Psoas muscle (tissue), 8 donors: ENCODE measurements around the gene MICALL2. TPM values are rescaled to one million over a fixed set of nuclear protein-coding genes. Genes with fewer than 3 reads are reported as not detected.

Source experiments
- ATAC-seq, 4 donors: fragments of 200-7000 bp; cut with Tn5 transposase; one replicate each; pipeline ENCODE4 v1.9.1; 2020; ENCODE audit warnings: moderate library complexity in 3 of 4, mild to moderate bottlenecking in 2 of 4
- DNase-seq, 2 donors: peaks; one replicate each; pipeline ENCODE4 v3.0.0-alpha.2; 2020
- H3K27ac ChIP-seq: fragments of 200-600 bp; one replicate; pipeline ENCODE4 v1.8.0; 2022
- H3K27me3 ChIP-seq, 3 donors: fragments of 200-600 bp in 1 of 3; one replicate each; pipeline versions ENCODE4 v1.6.1 to v1.8.0; 2013 to 2022; ENCODE audit warnings: low read length in 2 of 3, mild to moderate bottlenecking in 2 of 3, moderate library complexity in 1 of 3; ENCODE audit not compliant: insufficient read depth in 3 of 3
- H3K36me3 ChIP-seq, 2 donors: fragments of 200-600 bp in 1 of 2; one replicate each; pipeline versions ENCODE4 v1.6.1 to v1.8.0; 2013 to 2022; ENCODE audit warnings: low read depth in 1 of 2, mild to moderate bottlenecking in 1 of 2, moderate library complexity in 1 of 2; ENCODE audit not compliant: insufficient read depth in 1 of 2
- H3K4me1 ChIP-seq: fragments of 200-600 bp; one replicate; pipeline ENCODE4 v1.8.0; 2022
- H3K4me3 ChIP-seq: fragments of 200-600 bp; one replicate; pipeline ENCODE4 v1.8.0; 2022; ENCODE audit warnings: mild to moderate bottlenecking
- H3K9me3 ChIP-seq: fragments of 200-600 bp; one replicate; pipeline ENCODE4 v1.8.0; 2022
- WGBS, 3 donors: extraction: QIAGEN DNeasy Blood & Tissue Kit; methylation state at CpG; one replicate each; pipeline versions ENCODE4 v1.1.6 to v1.1.7; 2013; 5-methylcytosine and 5-hydroxymethylcytosine counted together
- intact Hi-C, 2 donors: fragments of 100-400 bp; cut with DNase I; formaldehyde crosslinking; loops; one replicate each; pipeline versions ENCODE4 v1.11.0 to v1.14.2; 2022
- polyA plus RNA-seq, 3 donors: library from polyadenylated mRNA; stranded (reverse); fragments of 200-250 nt; gene quantifications; one replicate each; pipeline ENCODE4 v1.2.3, GENCODE V29; 2013
- total RNA-seq, 4 donors: library from RNA; stranded (reverse); fragmentation: NEBNext Ultra II Directional in 2 of 4; extraction: Animal tissue kit (Norgen Biotek cat#: 25700) in 2 of 4; gene quantifications; one replicate each; pipeline versions ENCODE4 v1.2.1 to v1.2.4, GENCODE V29; 2021 to 2023
- TF ChIP-seq, protein P1 (sequence below): fragments of 200-600 bp; IDR thresholded peaks from one replicate; pipeline ENCODE4 v1.8.0; 2022; ENCODE audit warnings: antibody characterized with exemption
- donor health status: healthy with polysubstance abuse.
- donor health status: DM: no; HTN: no; CAD: no; lungs with moderate emphysema.
- donor health status: Bipolar disorder and iron deficiency.
- donor health status: healthy.
- donor health status: DM: yes; HTN: yes; CAD: no.
- donor health status: DM: no; HTN: no; CAD: no.
- donor health status: DM: no; HTN: no; CAD: no.
- donor health status: DM: yes; HTN: yes; CAD: no.

The MICALL2 gene
- total and polyA plus RNA-seq, 7 donors = 4.6 to 12.0 (median 5.8) TPM

GRCh38 chr7:1401011-1401410 lies 58.3 kb downstream of the MICALL2 start:
- peaks cover 4% of the 10 kb centered on the region for H3K9me3 ChIP-seq
- no peaks in the 10 kb centered on the region for H3K4me1 ChIP-seq
- no peak for DNase-seq

DNA sequence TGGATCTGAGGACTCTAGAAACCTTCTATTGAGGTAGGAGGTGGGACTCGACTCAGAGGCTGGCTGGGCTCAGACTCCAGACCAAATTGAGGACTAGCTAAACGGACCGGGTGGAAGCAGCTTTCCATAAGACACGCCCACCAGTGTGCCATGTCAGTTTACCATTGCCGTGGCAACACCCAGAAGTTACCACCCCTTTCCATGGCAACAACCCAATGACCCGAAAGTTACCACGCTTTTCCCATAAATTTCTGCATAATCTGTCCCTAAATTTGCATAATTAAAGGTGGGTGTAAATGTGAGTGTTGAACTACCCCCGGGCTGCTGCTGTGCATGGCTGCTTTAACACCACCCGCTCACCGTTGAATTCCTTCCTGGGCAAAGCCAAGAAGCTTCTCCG lies 58.9 kb downstream of the MICALL2 start:
- Histone ChIP-seq H3K4me3 (no peak overlapping the region), H3K36me3 (no peaks in the 10 kb centered on the region), H3K27ac (no peak overlapping the region), H3K27me3 (peaks cover 0 to 82% (median 31%) of the 10 kb centered on the region in 3 donors), H3K4me1 (no peaks in the 10 kb centered on the region), H3K9me3 (peaks cover 4% of the 10 kb centered on the region)
- no peak for DNase-seq
- TF ChIP-seq, protein P1, sequence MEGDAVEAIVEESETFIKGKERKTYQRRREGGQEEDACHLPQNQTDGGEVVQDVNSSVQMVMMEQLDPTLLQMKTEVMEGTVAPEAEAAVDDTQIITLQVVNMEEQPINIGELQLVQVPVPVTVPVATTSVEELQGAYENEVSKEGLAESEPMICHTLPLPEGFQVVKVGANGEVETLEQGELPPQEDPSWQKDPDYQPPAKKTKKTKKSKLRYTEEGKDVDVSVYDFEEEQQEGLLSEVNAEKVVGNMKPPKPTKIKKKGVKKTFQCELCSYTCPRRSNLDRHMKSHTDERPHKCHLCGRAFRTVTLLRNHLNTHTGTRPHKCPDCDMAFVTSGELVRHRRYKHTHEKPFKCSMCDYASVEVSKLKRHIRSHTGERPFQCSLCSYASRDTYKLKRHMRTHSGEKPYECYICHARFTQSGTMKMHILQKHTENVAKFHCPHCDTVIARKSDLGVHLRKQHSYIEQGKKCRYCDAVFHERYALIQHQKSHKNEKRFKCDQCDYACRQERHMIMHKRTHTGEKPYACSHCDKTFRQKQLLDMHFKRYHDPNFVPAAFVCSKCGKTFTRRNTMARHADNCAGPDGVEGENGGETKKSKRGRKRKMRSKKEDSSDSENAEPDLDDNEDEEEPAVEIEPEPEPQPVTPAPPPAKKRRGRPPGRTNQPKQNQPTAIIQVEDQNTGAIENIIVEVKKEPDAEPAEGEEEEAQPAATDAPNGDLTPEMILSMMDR = no peak
- no peak for ATAC-seq
- intact Hi-C loops = no loop called here
- 30 to 32% (median 31%) methylated on average over 11 of the region's 11 CpGs for WGBS, 3 donors

More at GRCh38 chr7:1401011-1401410, 58.3 kb downstream of the MICALL2 start:
- Histone ChIP-seq H3K27ac (no peak overlapping the region), H3K36me3 (no peaks in the 10 kb centered on the region), H3K27me3 (peaks cover 0 to 81% (median 31%) of the 10 kb centered on the region in 3 donors), H3K4me3 (no peak overlapping the region)
- TF ChIP-seq, protein P1 = no peak
- ATAC-seq = no peak
- 38 to 42% (median 40%) methylated on average over 18 of the region's 18 CpGs for WGBS, 3 donors
- intact Hi-C loops = no loop called here

- DNase-seq (no peak), ATAC-seq (no peak)
- Histone ChIP-seq H3K27ac (no peak overlapping the region), H3K27me3 (peaks cover 0 to 72% (median 23%) of the 10 kb centered on the region in 3 donors), H3K4me1 (no peaks in the 10 kb centered on the region), H3K9me3 (peaks cover 4% of the 10 kb centered on the region), H3K4me3 (no peak overlapping the region), H3K36me3 (no peaks in the 10 kb centered on the region)
- 62 to 65% (median 63%) methylated on average over 12 of the region's 12 CpGs for WGBS, 3 donors
- TF ChIP-seq, protein P1 = no peak
- intact Hi-C loops = no loop called here
Observed at GRCh38 chr7:1397491-1398327, 61.6 kb downstream of the MICALL2 start.

DNA sequence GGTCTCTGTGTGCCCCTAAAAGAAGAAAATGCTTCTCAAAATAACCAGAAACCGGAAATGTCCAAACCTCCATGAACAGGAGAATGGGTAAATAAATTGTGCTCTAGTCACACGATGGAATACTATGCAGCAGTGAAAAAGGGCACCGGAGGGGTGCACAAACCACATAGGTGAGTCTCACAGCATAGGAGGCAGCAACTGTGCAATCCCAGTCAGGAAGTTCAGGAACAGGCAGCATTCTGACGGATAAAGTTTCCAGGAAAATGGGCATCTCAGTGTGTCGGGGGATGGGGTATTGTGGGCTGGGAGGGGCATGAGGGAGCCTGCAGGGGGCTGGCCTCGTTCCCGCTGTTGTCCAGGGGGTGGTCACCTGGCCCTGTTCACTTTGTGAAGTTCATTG lies 63.1 kb downstream of the MICALL2 start:
- DNase-seq (no peak), ATAC-seq (no peak)
- H3K9me3 ChIP-seq = no peaks in the 10 kb centered on the region
- no peak overlapping the region for H3K27ac ChIP-seq
- no peak overlapping the region for H3K4me3 ChIP-seq
- no peaks in the 10 kb centered on the region for H3K4me1 ChIP-seq
- intact Hi-C loops = no loop called here
- TF ChIP-seq, protein P1 = no peak
- 70 to 75% (median 71%) methylated on average over 7 of the region's 7 CpGs for WGBS, 3 donors
- H3K27me3 ChIP-seq = peaks cover 0 to 62% (median 13%) of the 10 kb centered on the region in 3 donors
- H3K36me3 ChIP-seq = no peaks in the 10 kb centered on the region
